ENCODE results near the gene CFAP92.

DNA sequence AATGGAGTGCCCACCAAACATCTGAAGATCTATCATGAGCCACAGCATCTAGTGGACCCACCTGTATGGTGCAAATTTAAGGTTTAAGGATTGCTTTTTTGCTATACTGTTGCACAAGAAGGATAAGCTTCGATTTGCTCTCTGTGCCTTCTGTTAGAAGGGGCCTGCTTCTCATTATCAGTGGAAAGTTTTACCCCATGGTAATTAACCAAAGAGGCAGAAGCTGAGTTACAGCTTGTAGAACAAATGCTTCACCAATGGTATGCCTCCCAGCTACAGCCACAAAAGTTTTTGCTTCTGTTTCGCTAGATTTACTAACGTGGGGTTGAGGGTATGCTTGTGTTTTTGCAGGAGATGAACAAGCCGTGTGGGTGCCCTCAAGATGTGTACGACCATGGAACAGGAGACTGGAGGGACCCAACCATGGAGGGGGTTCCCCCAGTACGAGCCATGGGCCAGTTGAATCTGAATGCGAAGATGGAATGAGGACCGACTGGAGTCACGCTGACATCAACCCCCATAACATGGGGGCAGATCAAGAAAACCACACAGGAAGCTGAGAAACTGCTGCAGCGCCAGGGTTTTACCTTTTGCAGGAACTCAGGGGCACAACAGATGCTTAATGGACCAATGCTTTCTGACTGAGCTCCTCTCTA, 70.9 kb downstream of the CFAP92 start:
- TF ChIP-seq, protein P1, sequence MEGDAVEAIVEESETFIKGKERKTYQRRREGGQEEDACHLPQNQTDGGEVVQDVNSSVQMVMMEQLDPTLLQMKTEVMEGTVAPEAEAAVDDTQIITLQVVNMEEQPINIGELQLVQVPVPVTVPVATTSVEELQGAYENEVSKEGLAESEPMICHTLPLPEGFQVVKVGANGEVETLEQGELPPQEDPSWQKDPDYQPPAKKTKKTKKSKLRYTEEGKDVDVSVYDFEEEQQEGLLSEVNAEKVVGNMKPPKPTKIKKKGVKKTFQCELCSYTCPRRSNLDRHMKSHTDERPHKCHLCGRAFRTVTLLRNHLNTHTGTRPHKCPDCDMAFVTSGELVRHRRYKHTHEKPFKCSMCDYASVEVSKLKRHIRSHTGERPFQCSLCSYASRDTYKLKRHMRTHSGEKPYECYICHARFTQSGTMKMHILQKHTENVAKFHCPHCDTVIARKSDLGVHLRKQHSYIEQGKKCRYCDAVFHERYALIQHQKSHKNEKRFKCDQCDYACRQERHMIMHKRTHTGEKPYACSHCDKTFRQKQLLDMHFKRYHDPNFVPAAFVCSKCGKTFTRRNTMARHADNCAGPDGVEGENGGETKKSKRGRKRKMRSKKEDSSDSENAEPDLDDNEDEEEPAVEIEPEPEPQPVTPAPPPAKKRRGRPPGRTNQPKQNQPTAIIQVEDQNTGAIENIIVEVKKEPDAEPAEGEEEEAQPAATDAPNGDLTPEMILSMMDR (conservative IDR thresholded peaks at IDR 0.05 in 1 of 2, IDR thresholded peaks at IDR 0.05 in 1 of 2; ENCODE audit: extremely low read depth in 1 of 2, insufficient read depth in 1 of 2, low read depth in 1 of 2, low read length in 2 of 2), result no peak
- TF ChIP-seq EZH2 (IDR thresholded peaks at IDR 0.05; ENCODE audit: borderline replicate concordance, low read length), result no peak

Measured in mammary epithelial cell (primary cell).